ENCODE results near the gene CCDC141.

DNA sequence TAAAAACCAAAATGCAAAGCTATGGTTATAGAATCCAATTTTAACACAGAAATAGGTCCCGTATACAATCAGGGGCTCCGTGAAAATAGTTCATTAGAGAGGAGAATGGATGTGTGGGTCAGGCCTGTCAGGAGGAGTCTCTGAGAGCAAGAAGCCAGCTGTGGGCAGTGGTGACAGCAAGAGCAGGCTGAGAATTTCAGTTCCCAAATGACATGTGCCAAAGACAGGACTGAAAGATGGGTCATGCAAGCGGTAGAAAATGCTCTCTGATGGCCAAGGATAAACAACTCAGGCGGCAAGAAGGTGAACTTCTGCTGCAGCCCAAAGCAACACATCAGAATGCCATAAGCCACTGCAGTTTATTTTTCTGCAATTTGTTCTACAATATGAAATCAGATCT lies 100.4 kb downstream of the CCDC141 start:
- no peak for TF ChIP-seq CTCF (IDR thresholded peaks at IDR 0.05)
- no peak for TF ChIP-seq ZFX (IDR thresholded peaks at IDR 0.05; ENCODE audit: borderline replicate concordance)
